DOHH2 (cell line): ENCODE measurements around the gene AFAP1L1.
A peak's percentile ranks its signal among the peaks of the same experiment; 100 is the strongest.
"Not testable (repeated sequence)": the region's sequence is repeated elsewhere in the genome, so short reads cannot be mapped to it uniquely, and the experiment has no call there.

Experiments
- H3F3A ChIP-seq: fragments of 200-600 bp; sonication (generic), shearing (Covaris generic); 2 replicates; pipeline ENCODE4 v1.6.0; 2016; ENCODE audit warnings: antibody characterized with exemption, mild to moderate bottlenecking; ENCODE audit not compliant: control insufficient read depth, insufficient read depth
- H3K27ac ChIP-seq: fragments of 200-600 bp; sonication (generic); 2 replicates; pipeline ENCODE4 v1.5.1; 2014; ENCODE audit warnings: low read depth, mild to moderate bottlenecking, low read length, moderate library complexity
- H3K27me3 ChIP-seq: fragments of 200-600 bp; sonication (generic); 2 replicates; pipeline ENCODE4 v1.6.1; 2014; ENCODE audit warnings: mild to moderate bottlenecking, low read length, mixed read lengths; ENCODE audit not compliant: control insufficient read depth
- H3K36me3 ChIP-seq: fragments of 200-600 bp; sonication (generic); 2 replicates; pipeline ENCODE4 v1.6.1; 2014; ENCODE audit warnings: mild to moderate bottlenecking, low read length, moderate library complexity, mixed read lengths; ENCODE audit not compliant: control insufficient read depth
- H3K4me1 ChIP-seq: fragments of 200-600 bp; sonication (generic); 2 replicates; pipeline ENCODE4 v1.6.1; 2014; ENCODE audit warnings: mild to moderate bottlenecking, low read length, mixed read lengths; ENCODE audit not compliant: control insufficient read depth
- H3K4me2 ChIP-seq: fragments of 200-600 bp; sonication (generic); 2 replicates; pipeline ENCODE4 v1.6.0; 2014; ENCODE audit warnings: mild to moderate bottlenecking, low read length, moderate library complexity
- H3K4me3 ChIP-seq: fragments of 200-600 bp; sonication (generic); 2 replicates; pipeline ENCODE4 v1.5.1; 2014; ENCODE audit warnings: mild to moderate bottlenecking, low read length, mixed read lengths
- H3K79me2 ChIP-seq: fragments of 200-600 bp; sonication (generic); 2 replicates; pipeline ENCODE4 v1.6.1; 2014; ENCODE audit warnings: mild to moderate bottlenecking, low read length, mixed read lengths; ENCODE audit not compliant: control insufficient read depth
- H3K9me2 ChIP-seq: fragments of 200-600 bp; sonication (generic); replicated peaks from 2 replicates; pipeline ENCODE4 v1.6.1; 2014; ENCODE audit warnings: mild to moderate bottlenecking, low read length, mixed read lengths; ENCODE audit not compliant: control insufficient read depth
- H3K9me3 ChIP-seq: fragments of 200-600 bp; sonication (generic); 2 replicates; pipeline ENCODE4 v1.6.1; 2014; ENCODE audit warnings: antibody characterized with exemption, low read length, mixed read lengths; ENCODE audit not compliant: control insufficient read depth, insufficient read depth
- H4K20me1 ChIP-seq: fragments of 200-600 bp; sonication (generic); 2 replicates; pipeline ENCODE4 v1.6.0; 2014; ENCODE audit warnings: low read depth, mild to moderate bottlenecking, antibody characterized with exemption, low read length, moderate library complexity; ENCODE audit not compliant: control insufficient read depth, insufficient read depth
- EZH2phosphoT487 ChIP-seq: fragments of 200-600 bp; sonication (generic); IDR thresholded peaks from 2 replicates; pipeline ENCODE4 v1.6.1; 2017; ENCODE audit warnings: borderline replicate concordance, mild to moderate bottlenecking, antibody characterized with exemption, low read length, moderate library complexity, mixed read lengths
- TF ChIP-seq, protein P1 (sequence below): fragments of 200-600 bp; sonication (generic); IDR thresholded peaks from one replicate; pipeline ENCODE4 v1.5.1; 2014; ENCODE audit warnings: antibody characterized with exemption, mild to moderate bottlenecking, low read depth, low read length; ENCODE audit not compliant: poor library complexity, severe bottlenecking

AFAP1L1 gene

DNA sequence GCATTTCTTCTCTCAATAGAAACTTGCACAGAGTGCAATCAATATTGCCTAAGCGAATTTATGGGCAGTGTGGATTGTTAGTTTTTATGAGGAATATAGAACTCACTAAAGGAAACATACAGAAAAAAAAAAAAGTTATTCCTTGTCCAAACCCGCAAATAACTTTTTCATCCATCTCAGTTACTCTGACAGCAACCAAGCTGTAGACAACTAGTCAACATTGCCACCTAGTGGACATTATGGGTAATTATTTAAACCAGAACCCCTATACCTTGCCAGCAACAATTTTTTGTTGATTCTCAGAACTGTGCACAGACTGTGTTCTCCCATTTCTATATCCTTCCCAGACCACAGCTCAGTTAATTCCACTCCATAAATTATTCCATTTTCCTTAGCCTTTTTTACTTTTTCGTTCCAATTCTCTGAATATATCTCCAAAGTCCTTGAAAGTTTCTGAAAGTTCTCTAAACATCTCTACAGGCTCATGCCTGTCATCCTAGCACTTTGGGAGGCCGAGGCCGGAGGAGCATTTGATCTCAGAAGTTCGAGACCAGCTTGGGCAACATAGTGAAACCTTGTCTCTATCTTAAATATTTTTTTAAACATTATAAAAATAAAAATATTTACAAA lies 2.6 kb upstream of the AFAP1L1 start:
- H3K4me2 ChIP-seq: no peak overlapping the region
- TF ChIP-seq EZH2phosphoT487: no peak
- TF ChIP-seq, protein P1, sequence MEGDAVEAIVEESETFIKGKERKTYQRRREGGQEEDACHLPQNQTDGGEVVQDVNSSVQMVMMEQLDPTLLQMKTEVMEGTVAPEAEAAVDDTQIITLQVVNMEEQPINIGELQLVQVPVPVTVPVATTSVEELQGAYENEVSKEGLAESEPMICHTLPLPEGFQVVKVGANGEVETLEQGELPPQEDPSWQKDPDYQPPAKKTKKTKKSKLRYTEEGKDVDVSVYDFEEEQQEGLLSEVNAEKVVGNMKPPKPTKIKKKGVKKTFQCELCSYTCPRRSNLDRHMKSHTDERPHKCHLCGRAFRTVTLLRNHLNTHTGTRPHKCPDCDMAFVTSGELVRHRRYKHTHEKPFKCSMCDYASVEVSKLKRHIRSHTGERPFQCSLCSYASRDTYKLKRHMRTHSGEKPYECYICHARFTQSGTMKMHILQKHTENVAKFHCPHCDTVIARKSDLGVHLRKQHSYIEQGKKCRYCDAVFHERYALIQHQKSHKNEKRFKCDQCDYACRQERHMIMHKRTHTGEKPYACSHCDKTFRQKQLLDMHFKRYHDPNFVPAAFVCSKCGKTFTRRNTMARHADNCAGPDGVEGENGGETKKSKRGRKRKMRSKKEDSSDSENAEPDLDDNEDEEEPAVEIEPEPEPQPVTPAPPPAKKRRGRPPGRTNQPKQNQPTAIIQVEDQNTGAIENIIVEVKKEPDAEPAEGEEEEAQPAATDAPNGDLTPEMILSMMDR: peak; percentile 70
- no peaks in the 10 kb centered on the region for H3K36me3 ChIP-seq
- H3K27me3 ChIP-seq: peaks cover 7% of the 10 kb centered on the region; the same call in 1 of the 2 replicates
- no peaks in the 10 kb centered on the region for H3K9me2 ChIP-seq
- no peaks in the 10 kb centered on the region for H3K79me2 ChIP-seq
- H3K4me3 ChIP-seq: no peak overlapping the region
- peaks cover 12% of the 10 kb centered on the region for H3K4me1 ChIP-seq
- no peaks in the 10 kb centered on the region for H4K20me1 ChIP-seq
- H3K9me3 ChIP-seq: peaks cover 7% of the 10 kb centered on the region
- no peak overlapping the region for H3K27ac ChIP-seq
- no peaks in the 10 kb centered on the region for H3F3A ChIP-seq

- H3K4me2 ChIP-seq: no peak overlapping the region
- H3K4me3 ChIP-seq: no peak overlapping the region
Observed at GRCh38 chr5:149271195-149271715, 404 bp upstream of the AFAP1L1 start.

DNA sequence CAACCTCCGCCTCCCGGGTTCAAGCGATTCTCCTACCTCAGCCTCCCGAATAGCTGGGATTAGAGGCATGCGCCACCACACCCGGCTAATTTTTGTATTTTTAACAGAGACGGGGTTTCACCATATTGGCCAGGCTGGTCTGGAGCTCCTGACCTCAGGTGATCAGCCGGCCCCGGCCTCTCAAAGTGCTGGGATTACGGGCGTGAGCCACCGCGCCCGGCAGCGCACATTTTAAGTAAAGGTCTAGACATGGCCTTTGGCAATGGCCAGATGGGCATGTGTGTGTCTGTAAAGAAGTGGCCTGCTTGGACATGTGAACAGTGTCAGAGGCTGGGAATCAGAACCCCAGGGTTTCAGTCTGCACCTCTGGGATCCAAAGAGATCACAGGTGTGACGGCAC lies 1.1 kb downstream of the AFAP1L1 start:
- H3K36me3 ChIP-seq, H4K20me1 ChIP-seq, H3K4me2 ChIP-seq, H3K4me1 ChIP-seq, H3K27ac ChIP-seq, H3K9me2 ChIP-seq, H3K9me3 ChIP-seq, H3K4me3 ChIP-seq, H3F3A ChIP-seq, H3K79me2 ChIP-seq: not testable (repeated sequence)
- H3K27me3 ChIP-seq: peaks cover 21% of the 10 kb centered on the region

More at GRCh38 chr5:149271195-149271715, 404 bp upstream of the AFAP1L1 start:
- H3F3A ChIP-seq: no peaks in the 10 kb centered on the region
- H3K36me3 ChIP-seq: no peaks in the 10 kb centered on the region
- peaks cover 7% of the 10 kb centered on the region for H3K9me3 ChIP-seq
- H4K20me1 ChIP-seq: no peaks in the 10 kb centered on the region
- no peak for TF ChIP-seq EZH2phosphoT487
- TF ChIP-seq, protein P1: no peak
- no peaks in the 10 kb centered on the region for H3K9me2 ChIP-seq
- H3K27me3 ChIP-seq: peaks cover 11% of the 10 kb centered on the region
- H3K27ac ChIP-seq: no peak overlapping the region
- H3K79me2 ChIP-seq: no peaks in the 10 kb centered on the region
- no peaks in the 10 kb centered on the region for H3K4me1 ChIP-seq

DNA sequence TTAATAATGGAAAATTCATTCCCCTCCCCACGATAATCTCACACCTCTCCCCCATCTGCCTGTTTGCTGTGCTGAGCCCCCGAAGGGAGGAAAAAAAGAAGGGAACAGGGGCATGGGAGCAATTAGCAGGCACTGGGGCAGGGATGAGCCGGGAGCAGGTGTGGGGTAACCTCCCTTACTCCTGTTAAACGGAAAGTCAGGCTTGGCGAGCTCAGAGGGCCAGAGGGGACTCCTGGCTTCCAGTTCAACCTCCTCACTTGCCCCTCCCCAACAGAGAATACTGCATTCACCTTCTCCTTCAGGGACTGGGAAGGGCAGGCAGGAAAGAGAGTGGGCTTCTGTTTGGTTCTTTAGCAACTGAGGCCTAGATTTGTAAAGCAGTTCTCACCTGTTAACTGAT lies 1.6 kb downstream of the AFAP1L1 start:
- H3K36me3 ChIP-seq: no peaks in the 10 kb centered on the region
- H3K27me3 ChIP-seq: peaks cover 24% of the 10 kb centered on the region
- no peak overlapping the region for H3K4me3 ChIP-seq
- no peak overlapping the region for H3K27ac ChIP-seq
- no peaks in the 10 kb centered on the region for H3K79me2 ChIP-seq
- no peaks in the 10 kb centered on the region for H3F3A ChIP-seq
- no peaks in the 10 kb centered on the region for H3K9me2 ChIP-seq
- H4K20me1 ChIP-seq: no peaks in the 10 kb centered on the region
- no peak for TF ChIP-seq EZH2phosphoT487
- TF ChIP-seq, protein P1: no peak
- peaks cover 4% of the 10 kb centered on the region for H3K9me3 ChIP-seq
- H3K4me1 ChIP-seq: no peaks in the 10 kb centered on the region
- no peak overlapping the region for H3K4me2 ChIP-seq
